Stimulated activated CD4-positive, alpha-beta T cell treated with anti-CD3 and anti-CD28 coated beads, TNF-alpha, amount 100 ng/mL, for 1 hour (primary cell): Measurements from ENCODE around the gene IGF2BP2.
"Not testable (repeated sequence)": the region's sequence is repeated elsewhere in the genome, so short reads cannot be mapped to it uniquely, and the experiment has no call there.

Experiments used
- DNase-seq, 3 donors: peaks; one replicate each; pipeline ENCODE4 v3.0.0-alpha.2; 2020; ENCODE audit warnings: low read depth in 3 of 3, low spot score in 1 of 3

IGF2BP2 gene

GRCh38 chr3:185716436-185717108 is 108.3 kb downstream of the IGF2BP2 start:
- no peak for DNase-seq

- no peak for DNase-seq
These were observed 109.8 kb downstream of the IGF2BP2 start for GRCh38 chr3:185715091-185715490.

- DNase-seq: no peak
These were observed 110.8 kb downstream of the IGF2BP2 start for GRCh38 chr3:185714085-185714484.

GRCh38 chr3:185713015-185713414 is 111.8 kb downstream of the IGF2BP2 start:
- DNase-seq: no peak

DNA sequence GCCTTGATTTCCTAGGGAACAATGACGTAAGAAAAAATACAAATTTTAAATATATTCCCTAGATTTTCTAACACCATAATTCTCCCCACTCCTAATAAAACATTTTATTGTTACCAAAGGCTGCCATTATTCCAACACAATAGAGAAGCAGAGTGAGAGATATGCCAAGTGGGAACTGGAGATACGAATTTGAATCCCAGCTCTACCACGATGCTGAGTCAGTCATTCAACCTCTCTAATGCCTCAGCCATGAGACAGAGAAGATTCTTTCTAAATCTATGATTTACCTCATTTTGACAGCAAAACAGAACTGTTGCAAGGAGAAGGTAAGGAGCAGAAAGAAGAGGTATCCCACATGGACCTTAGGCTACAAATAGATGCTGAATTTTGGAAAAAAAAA is 112.5 kb downstream of the IGF2BP2 start:
- no peak for DNase-seq

DNA sequence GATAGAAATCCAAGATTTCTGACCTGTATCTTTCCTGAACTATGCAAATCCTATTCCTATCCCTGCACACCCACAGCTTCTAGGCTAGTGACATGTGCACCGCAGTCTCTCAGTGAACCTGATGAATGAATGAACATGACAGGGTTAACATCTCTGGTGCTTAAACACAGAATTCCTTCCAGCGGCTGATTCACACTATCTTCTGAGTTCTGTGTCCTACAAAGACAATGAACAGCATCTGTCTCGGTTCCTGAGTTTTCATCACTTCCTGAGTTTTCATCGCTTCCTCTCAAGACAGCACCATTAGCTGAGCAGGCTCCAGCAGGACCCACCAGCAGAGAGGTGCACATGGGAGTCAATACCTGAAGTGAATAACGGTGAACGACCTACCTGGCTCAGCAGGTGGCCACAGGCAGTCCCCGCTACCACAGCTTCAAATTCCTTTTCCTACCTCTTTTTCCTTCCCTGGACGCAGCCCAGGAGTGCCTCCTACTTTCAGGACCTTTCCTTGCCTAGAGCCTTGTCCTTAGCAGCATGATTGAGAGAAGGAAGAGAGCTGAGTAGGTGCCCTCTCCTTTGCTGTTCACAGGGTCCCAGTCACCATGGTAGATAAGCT is 113.5 kb downstream of the IGF2BP2 start:
- no peak for DNase-seq

DNA sequence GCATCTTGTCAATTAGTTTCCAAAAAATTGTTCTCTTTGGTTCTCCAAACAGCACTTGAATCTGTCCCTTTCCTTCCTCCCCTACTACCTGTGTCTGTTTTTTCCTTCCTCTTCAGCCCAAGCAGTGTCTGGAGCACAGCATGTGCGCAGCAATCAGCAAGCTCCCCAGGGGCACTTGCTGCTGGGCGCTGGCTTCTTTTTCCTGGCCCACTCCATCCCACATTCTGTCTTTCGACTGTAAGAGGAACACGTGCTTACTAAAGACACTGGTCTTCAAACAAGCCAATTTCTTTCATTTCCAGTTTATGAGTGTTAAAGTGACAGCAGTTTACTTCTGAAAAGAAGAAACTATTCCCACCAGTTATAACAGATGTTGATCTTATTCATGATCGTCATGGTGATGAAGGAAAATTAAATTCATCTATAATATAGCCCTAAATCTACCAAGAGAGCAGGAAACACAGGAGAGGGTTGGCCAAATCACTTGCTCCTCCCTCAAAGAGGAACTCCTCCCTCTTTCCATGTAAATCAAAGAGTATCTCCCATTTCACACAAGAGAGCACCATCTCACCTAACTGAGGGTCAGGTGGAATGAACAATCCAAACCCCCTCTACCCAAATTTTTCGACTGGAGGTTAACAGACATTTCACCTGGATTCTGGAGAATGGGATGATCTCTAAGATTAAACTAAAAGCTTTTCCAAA is 115.4 kb downstream of the IGF2BP2 start:
- DNase-seq: no peak

- no peak for DNase-seq
These were observed 116.5 kb downstream of the IGF2BP2 start for GRCh38 chr3:185708392-185708791.

- DNase-seq: no peak
These were observed 119.3 kb downstream of the IGF2BP2 start for GRCh38 chr3:185705498-185705897.

GRCh38 chr3:185702262-185703225 is 122.3 kb downstream of the IGF2BP2 start:
- no peak for DNase-seq

DNA sequence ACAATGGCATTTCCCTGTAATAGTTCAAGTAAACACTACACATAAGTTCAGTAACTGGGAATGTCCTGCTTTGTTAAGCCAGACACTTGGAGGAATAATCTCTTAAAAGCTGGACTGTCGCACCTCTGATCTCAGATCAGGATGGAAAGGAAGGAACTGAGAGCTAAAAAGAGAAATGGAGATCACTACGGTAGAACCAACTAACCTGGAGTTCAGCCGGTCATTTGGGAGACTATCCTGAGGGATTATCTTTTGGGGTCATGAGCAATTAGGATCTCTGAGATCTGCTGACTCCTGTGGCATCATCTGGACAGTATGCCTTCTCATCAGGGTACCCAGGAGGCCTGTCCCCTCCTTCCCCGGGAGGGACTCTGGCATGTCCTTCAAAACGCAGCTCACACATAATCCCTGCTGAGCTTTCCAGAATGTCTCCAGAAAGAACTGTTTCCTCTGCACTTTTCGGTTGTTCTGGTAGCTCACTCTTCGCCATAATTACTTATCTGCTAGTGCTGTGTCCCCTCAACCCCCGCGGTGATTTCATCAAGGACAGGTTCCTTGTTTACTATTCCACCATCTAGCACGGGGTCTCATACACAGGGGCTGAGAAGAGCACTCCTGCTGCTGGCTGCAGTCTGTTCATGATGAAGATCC is 123.1 kb downstream of the IGF2BP2 start:
- DNase-seq: no peak

DNA sequence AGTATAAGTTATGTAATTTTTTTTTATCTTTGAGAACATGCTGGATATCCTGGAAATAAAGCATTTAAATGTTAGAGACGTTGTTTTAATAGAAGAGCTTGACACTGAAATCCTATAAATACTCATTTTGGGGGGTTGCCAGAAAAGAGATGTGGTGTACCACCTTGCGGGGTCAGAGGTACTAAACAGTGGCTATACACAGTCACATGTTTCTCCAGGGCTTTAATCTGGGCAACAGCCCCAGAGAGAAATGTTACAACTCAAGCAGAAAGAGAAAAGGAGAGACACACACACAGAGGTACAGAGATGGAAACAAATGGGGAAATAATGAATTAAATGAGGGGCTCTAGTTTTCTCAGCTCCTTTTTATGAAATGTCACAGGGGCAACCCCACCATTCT is 124.9 kb downstream of the IGF2BP2 start:
- DNase-seq: no peak

- DNase-seq: not testable (repeated sequence)
These were observed 127.6 kb downstream of the IGF2BP2 start for GRCh38 chr3:185697228-185697627.

- DNase-seq: no peak
These were observed 128.8 kb downstream of the IGF2BP2 start for GRCh38 chr3:185696039-185696438.

DNA sequence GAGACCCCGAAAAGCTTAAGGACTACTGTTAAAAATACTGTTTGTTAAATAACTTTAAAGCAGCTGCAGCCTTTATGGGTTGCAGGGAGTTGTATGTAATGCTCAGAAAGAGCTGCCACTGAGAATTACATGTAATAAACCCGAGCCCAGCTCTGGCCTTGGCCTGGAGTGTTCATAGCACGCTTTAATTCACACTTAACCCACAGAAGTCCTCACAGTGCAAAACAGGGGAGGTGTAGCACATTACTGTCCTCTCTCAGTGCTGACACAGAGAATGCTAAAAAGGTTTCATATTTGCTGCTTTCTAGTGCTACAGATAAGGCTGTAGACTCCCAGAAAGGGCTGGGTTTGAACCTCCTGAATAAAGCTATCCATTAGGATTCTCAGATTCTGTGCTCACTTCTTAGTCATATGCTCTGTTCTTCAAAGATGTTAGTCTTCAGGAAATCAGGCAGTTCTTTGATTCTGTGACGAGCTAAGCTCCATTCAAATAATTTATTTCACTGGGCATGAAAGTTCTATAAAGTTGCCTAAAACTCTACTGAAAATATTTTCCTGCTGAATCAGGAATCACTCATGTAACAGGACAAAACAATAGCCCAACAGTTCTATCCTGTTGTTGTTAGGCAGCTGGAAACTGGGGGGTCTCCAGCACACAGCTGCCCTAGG is 130.7 kb downstream of the IGF2BP2 start:
- no peak for DNase-seq

- DNase-seq: no peak
These were observed 133.2 kb downstream of the IGF2BP2 start for GRCh38 chr3:185691622-185692021.

DNA sequence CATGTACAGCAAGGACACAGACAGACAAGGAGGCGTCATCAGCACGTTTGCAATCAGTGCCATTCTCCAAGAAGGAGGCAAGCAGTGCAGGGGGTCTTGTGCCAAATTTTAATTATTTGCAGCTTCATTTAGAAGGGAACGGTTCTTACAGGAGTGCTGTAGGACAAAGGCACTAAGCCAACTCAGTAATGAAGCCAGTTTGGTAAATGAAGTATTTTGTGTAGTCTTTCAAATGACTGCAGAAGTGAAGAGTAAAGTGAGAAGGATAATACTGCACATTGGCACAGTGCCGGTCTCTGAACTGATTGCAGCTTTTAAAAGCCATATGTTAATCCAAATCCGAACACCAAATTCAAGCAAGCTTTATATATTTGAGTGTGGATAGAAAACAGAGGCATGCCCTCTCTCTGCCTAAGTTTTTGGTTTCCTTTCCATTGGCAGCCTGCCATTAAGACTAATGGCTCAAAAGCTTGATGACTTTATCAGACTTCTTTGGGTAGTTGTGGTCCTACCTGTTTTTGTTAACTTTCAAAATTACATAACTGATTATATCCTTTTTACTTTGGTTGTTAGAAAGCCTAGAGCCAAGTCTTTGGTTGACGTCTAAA is 137.5 kb downstream of the IGF2BP2 start:
- no peak for DNase-seq

DNA sequence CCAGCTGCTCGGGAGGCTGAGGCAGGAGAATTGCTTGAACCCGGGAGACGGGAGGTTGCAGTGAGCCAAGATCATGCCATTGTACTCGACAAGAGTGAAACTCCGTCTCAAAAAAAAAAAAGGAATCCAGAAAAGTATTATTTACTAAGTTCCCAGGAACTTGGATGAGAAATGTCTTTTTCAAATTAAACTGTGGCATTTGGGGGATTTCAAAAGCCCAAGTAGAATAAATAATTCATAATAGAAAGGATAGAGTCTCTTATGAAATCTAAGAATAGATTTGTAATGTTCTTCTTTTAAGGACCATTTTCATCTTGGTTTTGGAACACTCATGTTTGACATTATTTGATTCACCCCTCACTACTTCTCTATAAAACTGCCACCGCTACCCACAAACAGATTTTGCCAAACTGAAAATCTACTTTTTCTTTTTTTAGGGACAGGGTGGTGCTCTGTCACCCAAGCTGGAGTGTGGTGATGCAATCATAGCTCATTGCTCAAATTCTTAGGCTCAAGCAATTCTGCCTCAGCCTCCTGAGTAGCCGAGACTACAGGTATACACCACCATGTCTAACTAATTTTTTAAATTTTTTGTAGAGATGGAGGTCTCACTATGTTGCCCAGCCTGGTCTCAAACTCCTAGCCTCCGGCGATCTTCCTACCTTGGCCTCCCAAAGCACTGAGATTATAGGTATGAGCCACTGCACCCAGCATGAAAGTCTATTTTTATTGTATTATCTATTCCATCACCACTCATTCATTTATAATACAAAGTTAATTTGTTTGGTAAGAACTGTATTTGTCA is 139.4 kb downstream of the IGF2BP2 start:
- DNase-seq: no peak

GRCh38 chr3:185680231-185680630 is 144.6 kb downstream of the IGF2BP2 start:
- no peak for DNase-seq
